Keratinocyte (primary cell): Measurements from ENCODE around the gene SNX20. TPM values are rescaled to one million over a fixed set of nuclear protein-coding genes. Genes with fewer than 3 reads are reported as not detected.

ENCODE experiments used
- DNase-seq: peaks from one replicate; pipeline ENCODE4 v3.0.0-alpha.2; 2011; ENCODE audit warnings: low read depth, missing footprints, low spot score
- FAIRE-seq: peaks from 2 replicates; lab custom pipeline; 2011; peaks lifted over from hg19 to GRCh38; lab: Jason Lieb, UNC
- H2AFZ ChIP-seq: 2 replicates; pipeline ENCODE4 v1.6.0; 2012; ENCODE audit warnings: low read length, control low read depth, inconsistent platforms; ENCODE audit not compliant: control insufficient read depth
- H3K27ac ChIP-seq: 2 replicates; pipeline ENCODE4 v1.5.1; 2011; ENCODE audit warnings: low read length; ENCODE audit not compliant: control insufficient read depth, insufficient read depth
- H3K27me3 ChIP-seq: 3 replicates; pipeline ENCODE4 v1.6.0; 2011; ENCODE audit warnings: low read length; ENCODE audit not compliant: control insufficient read depth, insufficient read depth; ENCODE audit errors: extremely low read depth
- H3K36me3 ChIP-seq, 2 experiments: 2 replicates in 1 of 2; 3 replicates in 1 of 2; pipeline ENCODE4 v1.5.1; 2011; ENCODE audit warnings: low read length in 2 of 2, mild to moderate bottlenecking in 1 of 2; ENCODE audit not compliant: control insufficient read depth in 2 of 2, insufficient read depth in 2 of 2; ENCODE audit errors: extremely low read depth in 1 of 2
- H3K4me1 ChIP-seq: 3 replicates; pipeline ENCODE4 v1.5.1; 2011; ENCODE audit warnings: low read length; ENCODE audit not compliant: control insufficient read depth, insufficient read depth; ENCODE audit errors: extremely low read depth
- H3K4me2 ChIP-seq: 3 replicates; pipeline ENCODE4 v1.6.0; 2011; ENCODE audit warnings: low read depth, low read length; ENCODE audit not compliant: control insufficient read depth, insufficient read depth; ENCODE audit errors: extremely low read depth
- H3K4me3 ChIP-seq, 3 experiments: fragments of 200-600 bp in 1 of 3; sonication (generic) in 1 of 3; 2 replicates in 2 of 3; 3 replicates in 1 of 3; pipeline ENCODE4 v1.5.1; 2011 to 2016; ENCODE audit warnings: low read length in 3 of 3, mild to moderate bottlenecking in 3 of 3, control low read depth in 2 of 3, inconsistent platforms in 1 of 3, low read depth in 1 of 3, mixed read lengths in 1 of 3, mixed run types in 1 of 3, moderate library complexity in 1 of 3; ENCODE audit not compliant: control insufficient read depth in 2 of 3, insufficient read depth in 2 of 3; ENCODE audit errors: extremely low read depth in 1 of 3
- H3K79me2 ChIP-seq: 2 replicates; pipeline ENCODE4 v1.6.0; 2012; ENCODE audit warnings: low read length; ENCODE audit not compliant: control insufficient read depth, insufficient read depth
- H3K9ac ChIP-seq: 3 replicates; pipeline ENCODE4 v1.6.0; 2011; ENCODE audit warnings: low read length; ENCODE audit not compliant: control insufficient read depth, insufficient read depth; ENCODE audit errors: extremely low read depth
- H3K9me1 ChIP-seq: 3 replicates; pipeline ENCODE4 v1.6.0; 2011; ENCODE audit warnings: low read length; ENCODE audit not compliant: control insufficient read depth, insufficient read depth; ENCODE audit errors: extremely low read depth
- H3K9me3 ChIP-seq: 2 replicates; pipeline ENCODE4 v1.5.1; 2012; ENCODE audit warnings: low read depth, low read length; ENCODE audit not compliant: control insufficient read depth
- H4K20me1 ChIP-seq: 3 replicates; pipeline ENCODE4 v1.6.0; 2011; ENCODE audit warnings: low read length; ENCODE audit not compliant: control insufficient read depth, insufficient read depth; ENCODE audit errors: extremely low read depth
- CTCF ChIP-seq, 3 experiments: IDR thresholded peaks in 1 of 3; conservative IDR thresholded peaks in 1 of 3; optimal IDR thresholded peaks in 1 of 3; 2 replicates in 2 of 3; 3 replicates in 1 of 3; pipeline versions ENCODE3 to v1.5.1; 2011; ENCODE audit warnings: low read length in 3 of 3, mild to moderate bottlenecking in 3 of 3, moderate library complexity in 2 of 3, control low read depth in 1 of 3, inconsistent platforms in 1 of 3; ENCODE audit not compliant: insufficient read depth in 2 of 3; ENCODE audit errors: extremely low read depth in 1 of 3
- EZH2 ChIP-seq: IDR thresholded peaks from one replicate; pipeline ENCODE4 v1.6.1; 2012; ENCODE audit warnings: inconsistent platforms, mild to moderate bottlenecking, low read length, moderate library complexity
- dilution Hi-C: fragments of 300-500 bp; cut with MboI; formaldehyde crosslinking; loops from one replicate; pipeline ENCODE4 v1.7.0; 2020; ENCODE audit warnings: low sequenced_read_pairs; ENCODE audit not compliant: extremely low pct_ligation_motif_present
- polyA plus RNA-seq, 5 experiments: library from polyadenylated mRNA; depleted of rRNA in 3 of 5; stranded (reverse) in 3 of 5; stranded (forward) in 1 of 5; unstranded in 1 of 5; fragments of >200 nt; gene quantifications; 1 replicate in 1 of 5; 2 replicates in 3 of 5; 3 replicates in 1 of 5; pipeline versions ENCODE4 v1.2.1 to v1.2.3, GENCODE V29; 2011 to 2012; ENCODE audit warnings: missing spikeins in 2 of 5, low read depth in 1 of 5, low replicate concordance in 1 of 5

The SNX20 gene
- polyA plus RNA-seq, 1 donor (not counting 4 experiments of a cell fraction or from before 2014, with no cell fraction given) = not detected

- Histone ChIP-seq H3K4me3 (no peak overlapping the region), H3K36me3 (no peaks in the 10 kb centered on the region), H3K79me2 (no peaks in the 10 kb centered on the region), H3K9ac (no peak overlapping the region), H3K9me1 (no peaks in the 10 kb centered on the region), H3K4me2 (no peak overlapping the region), H3K9me3 (no peaks in the 10 kb centered on the region), H3K27ac (no peak overlapping the region), H2AFZ (no peak overlapping the region), H4K20me1 (no peaks in the 10 kb centered on the region), H3K4me1 (no peaks in the 10 kb centered on the region), H3K27me3 (no peaks in the 10 kb centered on the region)
- FAIRE-seq (no peak), DNase-seq (no peak)
- no peak for TF ChIP-seq CTCF (optimal IDR thresholded peaks at IDR 0.05 in 1 of 3, IDR thresholded peaks at IDR 0.05 in 1 of 3, conservative IDR thresholded peaks at IDR 0.05 in 1 of 3; ENCODE audit: extremely low read depth in 1 of 3, insufficient read depth in 2 of 3, low read length in 3 of 3)
- no peak for TF ChIP-seq EZH2
- dilution Hi-C loops = no loop called here
Measured at GRCh38 chr16:50634090-50634489, 47.0 kb downstream of the SNX20 start.

GRCh38 chr16:50632927-50633800, 47.9 kb downstream of the SNX20 start:
- FAIRE-seq = no peak
- Histone ChIP-seq H3K9me3 (no peaks in the 10 kb centered on the region), H3K4me2 (no peak overlapping the region), H3K4me3 (no peak overlapping the region), H3K4me1 (no peaks in the 10 kb centered on the region), H4K20me1 (no peaks in the 10 kb centered on the region), H2AFZ (no peak overlapping the region), H3K79me2 (no peaks in the 10 kb centered on the region), H3K9me1 (no peaks in the 10 kb centered on the region), H3K27ac (no peak overlapping the region), H3K9ac (no peak overlapping the region), H3K27me3 (no peaks in the 10 kb centered on the region), H3K36me3 (no peaks in the 10 kb centered on the region)
- DNase-seq = no peak
- dilution Hi-C loops = no loop called here
- TF ChIP-seq CTCF (optimal IDR thresholded peaks at IDR 0.05 in 1 of 3, IDR thresholded peaks at IDR 0.05 in 1 of 3, conservative IDR thresholded peaks at IDR 0.05 in 1 of 3; ENCODE audit: extremely low read depth in 1 of 3, insufficient read depth in 2 of 3, low read length in 3 of 3) = no peak
- no peak for TF ChIP-seq EZH2
